K562 (cell line): ENCODE results near the gene IFNA21. TPM values are rescaled to one million over a fixed set of nuclear protein-coding genes. Genes with fewer than 3 reads are reported as not detected.
"Not testable (repeated sequence)": the region's sequence is repeated elsewhere in the genome, so short reads cannot be mapped to it uniquely, and the experiment has no call there.

Experiments used
- ATAC-seq: fragments of 200-7000 bp; cut with Tn5 transposase; 3 replicates; pipeline ENCODE4 v1.9.1; 2020; ENCODE audit warnings: moderate library complexity
- BruUV-seq: library from RNA; stranded (reverse); fragments of 400-500 nt; replicated peaks from 2 replicates; lab custom pipeline; 2021; lab: Mats Ljungman, UMichigan
- CTCF ChIA-PET: fragments of 300-600 bp; formaldehyde crosslinking; extraction: SDS; loops from one replicate; lab custom pipeline; 2021; ENCODE audit warnings: low intra/inter-chr PET ratio; lab: Yijun Ruan, JAX
- POLR2A ChIA-PET: fragments of 300-600, 350-650 bp; sonication (Branson Sonifier 250); formaldehyde crosslinking; extraction: SDS; loops from one replicate; lab custom pipeline; 2021; ENCODE audit warnings: antibody characterized with exemption, inconsistent platforms; lab: Yijun Ruan, JAX
- DNase-seq, 4 experiments: peaks; one replicate each; pipeline versions ENCODE4 v3.0.0 to v3.0.0-alpha.2; 2011 to 2018; ENCODE audit warnings: low spot score in 3 of 4, mixed read lengths in 3 of 4; ENCODE audit errors: extremely low read depth in 1 of 4
- FAIRE-seq: peaks from 2 replicates; lab custom pipeline; 2011; peaks lifted over from hg19 to GRCh38; lab: Jason Lieb, UNC
- H2AFZ ChIP-seq: 2 replicates; pipeline ENCODE4 v1.6.0; 2011; ENCODE audit warnings: low read depth, low read length, control low read depth, inconsistent platforms
- H3K27ac ChIP-seq: fragments of 200-600 bp; 3 replicates; pipeline ENCODE4 v1.8.0; 2011; ENCODE audit warnings: low read depth, mild to moderate bottlenecking, control low read depth, inconsistent platforms, low read length, moderate library complexity, mixed read lengths; ENCODE audit errors: extremely low read depth
- H3K27me3 ChIP-seq, 2 experiments: fragments of 300-600 bp in 1 of 2; 2 replicates in 1 of 2; 3 replicates in 1 of 2; pipeline versions ENCODE4 v1.6.0 to v1.8.0; 2011; ENCODE audit warnings: inconsistent platforms in 2 of 2, low read length in 2 of 2, mild to moderate bottlenecking in 1 of 2, mixed read lengths in 1 of 2, moderate library complexity in 1 of 2; ENCODE audit not compliant: control insufficient read depth in 2 of 2, insufficient read depth in 2 of 2
- H3K36me3 ChIP-seq: fragments of 300-600 bp; 3 replicates; pipeline ENCODE4 v1.8.0; 2011; ENCODE audit warnings: mild to moderate bottlenecking, low read length, inconsistent platforms; ENCODE audit not compliant: control insufficient read depth, insufficient read depth
- H3K4me1 ChIP-seq, 2 experiments: fragments of 200-600 bp in 1 of 2; replicated peaks in 1 of 2; 2 replicates in 1 of 2; 3 replicates in 1 of 2; pipeline versions ENCODE4 v1.5.1 to v1.8.0; 2011; ENCODE audit warnings: inconsistent platforms in 2 of 2, low read length in 2 of 2, mild to moderate bottlenecking in 1 of 2, mixed read lengths in 1 of 2, moderate library complexity in 1 of 2; ENCODE audit not compliant: control insufficient read depth in 2 of 2, insufficient read depth in 2 of 2
- H3K4me2 ChIP-seq: 2 replicates; pipeline ENCODE4 v1.6.1; 2011; ENCODE audit warnings: low read length, control low read depth, inconsistent platforms, mixed read lengths; ENCODE audit not compliant: insufficient read depth
- H3K4me3 ChIP-seq: fragments of 200-600 bp; sonication (generic), shearing (Covaris generic); 2 replicates; pipeline ENCODE4 v1.5.1; 2016; ENCODE audit warnings: control low read depth, inconsistent platforms
- H3K79me2 ChIP-seq: fragments of 200-600 bp; 3 replicates; pipeline ENCODE4 v1.8.0; 2011; ENCODE audit warnings: low read length, inconsistent platforms; ENCODE audit not compliant: control insufficient read depth, insufficient read depth
- H3K9ac ChIP-seq, 2 experiments: 2 replicates each; pipeline versions ENCODE4 v1.6.0 to v1.6.1; 2011; ENCODE audit warnings: low read depth in 2 of 2, low read length in 2 of 2, control low read depth in 1 of 2, inconsistent platforms in 1 of 2, mild to moderate bottlenecking in 1 of 2, mixed read lengths in 1 of 2; ENCODE audit not compliant: insufficient read depth in 1 of 2
- H3K9me1 ChIP-seq: one replicate; pipeline ENCODE4 v1.6.0; 2011; ENCODE audit warnings: inconsistent platforms, mild to moderate bottlenecking, low read length, moderate library complexity; ENCODE audit not compliant: control insufficient read depth, insufficient read depth
- H3K9me3 ChIP-seq: replicated peaks from 2 replicates; pipeline ENCODE4 v1.5.1; 2011; ENCODE audit warnings: low read depth, low read length, inconsistent platforms; ENCODE audit not compliant: control insufficient read depth, insufficient read depth
- H4K20me1 ChIP-seq: replicated peaks from 2 replicates; pipeline ENCODE4 v1.6.1; 2011; ENCODE audit warnings: low read length, inconsistent platforms, mixed read lengths; ENCODE audit not compliant: control insufficient read depth, insufficient read depth
- ERF ChIP-seq: fragments of 450-650 bp; formaldehyde crosslinking; IDR thresholded peaks from 2 replicates; pipeline ENCODE4 v1.4.0; 2020; ENCODE audit warnings: mild to moderate bottlenecking, mixed read lengths
- KLF13 ChIP-seq: fragments of 450-650 bp; IDR thresholded peaks from 2 replicates; pipeline ENCODE4 v1.6.1; 2016; ENCODE audit warnings: missing genetic modification characterization, low read depth, mild to moderate bottlenecking, missing compliant biosample characterization, moderate library complexity, borderline replicate concordance
- MCM7 ChIP-seq, 2 experiments: fragments of 450-650 bp; IDR thresholded peaks; 2 replicates each; pipeline ENCODE4 v1.6.1; 2016 to 2018
- NR4A1 ChIP-seq, 2 experiments: fragments of 250-450 bp in 1 of 2; fragments of 450-650 bp in 1 of 2; sonication (Bioruptor Pico) in 1 of 2; IDR thresholded peaks; 2 replicates each; pipeline versions ENCODE4 v1.4.0 to v1.6.1; 2016 to 2020; ENCODE audit warnings: mild to moderate bottlenecking in 2 of 2, missing compliant biosample characterization in 1 of 2, missing genetic modification characterization in 1 of 2, moderate library complexity in 1 of 2
- WGBS: fragments of 100-300 bp; shearing (Covaris generic); methylation state at CpG from one replicate; pipeline ENCODE4 v1.1.6; 2016; ENCODE audit warnings: low coverage, mixed read lengths; ENCODE audit not compliant: insufficient coverage; ENCODE audit errors: missing lambda C conversion rate; 5-methylcytosine and 5-hydroxymethylcytosine counted together
- in situ Hi-C: fragments of 300-500 bp; cut with MboI; formaldehyde crosslinking; loops from 4 replicates; pipeline ENCODE4 v1.15.0; 2018; ENCODE audit warnings: inconsistent platforms, mixed read lengths
- intact Hi-C: fragments of 100-400 bp; cut with micrococcal nuclease; formaldehyde crosslinking; loops from 2 replicates; pipeline ENCODE4 v1.14.2; 2022
- polyA plus RNA-seq, 8 experiments: library from polyadenylated mRNA; depleted of rRNA in 4 of 8; stranded (reverse) in 5 of 8; unstranded in 3 of 8; fragments of >200 nt; fragmentation: Nextera tagmentation in 2 of 8; fragmentation: Illumina TruSeq in 1 of 8; extraction: Ambion mirVana in 2 of 8; extraction: Trizol in 1 of 8; gene quantifications; 2 replicates each; pipeline versions ENCODE4 v1.2.1 to v1.2.3, GENCODE V29; 2011 to 2014; ENCODE audit warnings: inconsistent platforms in 1 of 8, missing spikeins in 1 of 8
- total RNA-seq, 7 experiments: library from RNA; depleted of rRNA in 6 of 7; stranded (reverse); fragments of >200 nt in 6 of 7; fragmentation: Illumina TruSeq in 2 of 7; extraction: Trizol in 2 of 7; gene quantifications; 2 replicates each; pipeline versions ENCODE4 v1.2.1 to v1.2.3, GENCODE V29; 2011 to 2021; ENCODE audit warnings: low replicate concordance in 1 of 7
- TF ChIP-seq, protein P1 (sequence below): fragments of 450-650 bp; IDR thresholded peaks from 2 replicates; pipeline ENCODE4 v1.6.1; 2016; ENCODE audit warnings: borderline replicate concordance

Gene IFNA21
- total and polyA plus RNA-seq, 9 of the 15 experiments (the other 6 are each of a cell fraction or from before 2014, with no cell fraction given) = not detected

DNA sequence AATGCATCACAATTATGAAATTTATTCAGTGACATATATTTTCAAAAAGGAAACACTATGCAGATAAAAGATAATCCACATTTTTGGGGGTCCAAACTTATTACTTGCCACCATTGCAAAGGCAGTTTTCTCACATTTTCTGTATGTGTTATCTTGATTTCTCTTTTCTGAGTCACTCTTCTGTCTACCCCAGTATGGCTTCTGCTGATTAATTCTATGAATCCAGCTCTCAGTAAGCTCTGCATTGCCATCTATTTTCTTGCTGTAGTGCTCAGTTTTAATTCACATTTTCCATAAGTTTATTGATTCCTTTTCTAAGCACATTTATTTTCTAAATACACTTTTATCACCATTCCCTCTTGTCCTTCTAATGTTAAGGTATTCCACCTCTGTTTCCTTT, 38.7 kb upstream of the IFNA21 start:
- no peaks in the 10 kb centered on the region for H3K36me3 ChIP-seq
- intact Hi-C loops = no loop called here
- H3K9me1 ChIP-seq = no peaks in the 10 kb centered on the region
- CTCF ChIA-PET = no interaction called here
- ATAC-seq (no peak), FAIRE-seq (no peak), DNase-seq (no peak)
- no peaks in the 10 kb centered on the region for H3K9me3 ChIP-seq
- H3K27ac ChIP-seq = no peak overlapping the region
- no peaks in the 10 kb centered on the region for H3K4me1 ChIP-seq
- no peak overlapping the region for H2AFZ ChIP-seq
- POLR2A ChIA-PET = no interaction called here
- H3K9ac ChIP-seq = no peak overlapping the region
- TF ChIP-seq, protein P1, sequence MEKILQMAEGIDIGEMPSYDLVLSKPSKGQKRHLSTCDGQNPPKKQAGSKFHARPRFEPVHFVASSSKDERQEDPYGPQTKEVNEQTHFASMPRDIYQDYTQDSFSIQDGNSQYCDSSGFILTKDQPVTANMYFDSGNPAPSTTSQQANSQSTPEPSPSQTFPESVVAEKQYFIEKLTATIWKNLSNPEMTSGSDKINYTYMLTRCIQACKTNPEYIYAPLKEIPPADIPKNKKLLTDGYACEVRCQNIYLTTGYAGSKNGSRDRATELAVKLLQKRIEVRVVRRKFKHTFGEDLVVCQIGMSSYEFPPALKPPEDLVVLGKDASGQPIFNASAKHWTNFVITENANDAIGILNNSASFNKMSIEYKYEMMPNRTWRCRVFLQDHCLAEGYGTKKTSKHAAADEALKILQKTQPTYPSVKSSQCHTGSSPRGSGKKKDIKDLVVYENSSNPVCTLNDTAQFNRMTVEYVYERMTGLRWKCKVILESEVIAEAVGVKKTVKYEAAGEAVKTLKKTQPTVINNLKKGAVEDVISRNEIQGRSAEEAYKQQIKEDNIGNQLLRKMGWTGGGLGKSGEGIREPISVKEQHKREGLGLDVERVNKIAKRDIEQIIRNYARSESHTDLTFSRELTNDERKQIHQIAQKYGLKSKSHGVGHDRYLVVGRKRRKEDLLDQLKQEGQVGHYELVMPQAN = no peak
- TF ChIP-seq ERF (CRISPR knock-in tag) (no peak), MCM7 (IDR thresholded peaks at IDR 0.05) (no peak), KLF13 (tag) (no peak), NR4A1 (CRISPR knock-in tag; IDR thresholded peaks at IDR 0.05) (no peak), NR4A1 (tag; IDR thresholded peaks at IDR 0.05) (no peak)
- BruUV-seq = no TSS peak
- no peak overlapping the region for H3K4me3 ChIP-seq
- in situ Hi-C loops = no loop called here
- no peaks in the 10 kb centered on the region for H3K79me2 ChIP-seq
- no peaks in the 10 kb centered on the region for H4K20me1 ChIP-seq
- H3K27me3 ChIP-seq = no peaks in the 10 kb centered on the region
- no peak overlapping the region for H3K4me2 ChIP-seq

DNA sequence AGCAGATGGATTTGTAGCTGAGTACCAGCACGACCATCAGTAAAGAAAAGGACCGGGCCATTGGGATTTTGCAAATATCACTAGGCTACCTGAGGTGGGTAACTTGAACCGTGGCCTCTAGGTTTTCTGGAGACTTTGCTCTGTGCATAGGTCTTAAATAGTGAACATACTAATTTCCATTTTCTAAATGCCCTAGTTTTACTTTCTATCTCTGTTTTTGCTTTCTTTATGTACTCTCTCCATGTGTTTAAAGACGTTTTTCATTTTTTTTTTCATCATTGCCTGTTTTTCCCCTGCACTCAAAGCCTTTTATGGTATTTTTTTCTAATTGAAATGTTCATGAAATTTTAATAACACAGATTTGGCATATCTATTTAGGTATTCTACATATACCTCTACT, 35.6 kb upstream of the IFNA21 start, which contains the start of gene IFNA7:
Gene IFNA7 (minus strand): TSS at position 101 of the 400 bp plus-strand sequence. CDS start 40 bp downstream, at position 61.
- H3K9me3 ChIP-seq, FAIRE-seq, H3K4me3 ChIP-seq, H3K36me3 ChIP-seq, H3K9me1 ChIP-seq, H3K27me3 ChIP-seq, H3K4me2 ChIP-seq, H3K27ac ChIP-seq, BruUV-seq, POLR2A ChIA-PET, in situ Hi-C loops, CTCF ChIA-PET, H3K79me2 ChIP-seq, ATAC-seq, H4K20me1 ChIP-seq, DNase-seq, H3K9ac ChIP-seq, intact Hi-C loops, H2AFZ ChIP-seq, H3K4me1 ChIP-seq: not testable (repeated sequence)
- no CpG with 5 or more reads among the region's 4 CpGs for WGBS

DNA sequence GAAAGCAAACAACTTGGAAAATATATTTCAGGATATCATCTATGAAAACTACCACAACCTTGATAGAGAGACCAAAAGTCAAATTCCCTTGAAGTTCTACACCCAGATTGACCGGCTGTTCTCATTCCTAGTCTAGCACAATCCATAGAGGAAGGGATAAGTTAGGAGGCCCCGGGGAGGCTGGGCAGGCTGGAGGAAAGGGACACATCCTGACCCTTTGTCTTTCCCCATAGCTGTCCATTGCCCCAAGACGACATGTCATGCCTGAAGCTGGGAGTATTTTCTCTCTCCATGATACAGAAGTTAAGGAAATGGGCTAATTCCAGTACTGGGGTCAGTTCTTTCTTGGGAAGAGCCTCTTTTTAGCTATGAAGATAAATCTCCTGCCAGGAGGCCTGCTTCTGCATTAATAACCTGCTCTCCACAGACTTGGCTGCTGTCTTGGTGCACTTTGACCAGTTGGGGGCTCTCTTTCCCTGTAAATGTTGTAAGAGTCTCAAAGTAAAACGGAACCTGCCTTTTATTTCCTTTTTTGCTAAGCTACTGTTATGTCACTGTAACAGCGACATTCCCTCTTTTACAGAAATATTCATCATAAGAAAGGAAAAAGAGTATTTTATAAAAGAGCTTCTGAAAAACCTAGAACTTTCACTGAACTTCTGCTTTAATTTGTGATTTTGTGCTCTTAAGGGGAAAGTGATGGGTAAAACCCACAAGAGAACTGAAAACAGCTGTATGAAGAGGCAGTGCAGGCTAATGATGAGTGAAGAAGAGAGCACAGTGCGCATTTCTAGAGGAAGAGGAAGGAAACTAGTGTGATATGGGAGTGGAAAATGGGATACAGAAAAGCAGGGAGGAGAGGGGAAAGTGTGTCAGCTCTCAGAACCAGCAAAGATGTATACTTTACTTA, 28.7 kb upstream of the IFNA21 start:
- FAIRE-seq, H3K9me1 ChIP-seq, DNase-seq, POLR2A ChIA-PET, H3K79me2 ChIP-seq, intact Hi-C loops, H3K4me1 ChIP-seq, H3K36me3 ChIP-seq, H3K4me3 ChIP-seq, H3K9ac ChIP-seq, H4K20me1 ChIP-seq, in situ Hi-C loops, H3K9me3 ChIP-seq, H3K4me2 ChIP-seq, H3K27me3 ChIP-seq, H3K27ac ChIP-seq, ATAC-seq, H2AFZ ChIP-seq, BruUV-seq, CTCF ChIA-PET: not testable (repeated sequence)
- no CpG with 5 or more reads among the region's 6 CpGs for WGBS
